GM12875 (cell line): ENCODE data around the gene CAMK2D.
"Not testable (repeated sequence)": the region's sequence is repeated elsewhere in the genome, so short reads cannot be mapped to it uniquely, and the experiment has no call there.

ENCODE experiments used
- H3K4me3 ChIP-seq: one replicate; pipeline ENCODE4 v1.5.1; 2011; ENCODE audit warnings: low read depth, low read length, control low read depth
- TF ChIP-seq, protein P1 (sequence below): IDR thresholded peaks from 2 replicates; pipeline ENCODE4 v1.5.1; 2011; ENCODE audit warnings: low read depth, mild to moderate bottlenecking, control low read depth, inconsistent platforms, low read length, moderate library complexity, borderline replicate concordance; ENCODE audit not compliant: insufficient read depth

CAMK2D gene

GRCh38 chr4:113764720-113765264, 3.3 kb upstream of the CAMK2D start:
- TF ChIP-seq, protein P1, sequence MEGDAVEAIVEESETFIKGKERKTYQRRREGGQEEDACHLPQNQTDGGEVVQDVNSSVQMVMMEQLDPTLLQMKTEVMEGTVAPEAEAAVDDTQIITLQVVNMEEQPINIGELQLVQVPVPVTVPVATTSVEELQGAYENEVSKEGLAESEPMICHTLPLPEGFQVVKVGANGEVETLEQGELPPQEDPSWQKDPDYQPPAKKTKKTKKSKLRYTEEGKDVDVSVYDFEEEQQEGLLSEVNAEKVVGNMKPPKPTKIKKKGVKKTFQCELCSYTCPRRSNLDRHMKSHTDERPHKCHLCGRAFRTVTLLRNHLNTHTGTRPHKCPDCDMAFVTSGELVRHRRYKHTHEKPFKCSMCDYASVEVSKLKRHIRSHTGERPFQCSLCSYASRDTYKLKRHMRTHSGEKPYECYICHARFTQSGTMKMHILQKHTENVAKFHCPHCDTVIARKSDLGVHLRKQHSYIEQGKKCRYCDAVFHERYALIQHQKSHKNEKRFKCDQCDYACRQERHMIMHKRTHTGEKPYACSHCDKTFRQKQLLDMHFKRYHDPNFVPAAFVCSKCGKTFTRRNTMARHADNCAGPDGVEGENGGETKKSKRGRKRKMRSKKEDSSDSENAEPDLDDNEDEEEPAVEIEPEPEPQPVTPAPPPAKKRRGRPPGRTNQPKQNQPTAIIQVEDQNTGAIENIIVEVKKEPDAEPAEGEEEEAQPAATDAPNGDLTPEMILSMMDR, result no peak
- H3K4me3 ChIP-seq, result no peak overlapping the region

GRCh38 chr4:113763923-113764322, 2.4 kb upstream of the CAMK2D start:
- H3K4me3 ChIP-seq, result not testable (repeated sequence)

DNA sequence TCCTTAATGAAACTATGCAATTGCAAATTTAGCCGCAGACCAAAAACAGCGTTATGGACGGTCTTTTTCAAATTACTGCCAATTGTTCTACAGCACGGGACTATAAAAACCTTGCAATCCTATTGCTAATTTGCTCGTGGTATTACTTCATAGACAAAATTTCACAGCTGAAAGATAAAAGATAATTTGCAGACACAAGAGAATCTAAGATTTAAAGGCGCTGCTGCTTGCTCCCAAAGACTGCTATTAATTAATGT, 1.4 kb upstream of the CAMK2D start:
- TF ChIP-seq, protein P1, result no peak
- peak overlapping the region; percentile 44 for H3K4me3 ChIP-seq

DNA sequence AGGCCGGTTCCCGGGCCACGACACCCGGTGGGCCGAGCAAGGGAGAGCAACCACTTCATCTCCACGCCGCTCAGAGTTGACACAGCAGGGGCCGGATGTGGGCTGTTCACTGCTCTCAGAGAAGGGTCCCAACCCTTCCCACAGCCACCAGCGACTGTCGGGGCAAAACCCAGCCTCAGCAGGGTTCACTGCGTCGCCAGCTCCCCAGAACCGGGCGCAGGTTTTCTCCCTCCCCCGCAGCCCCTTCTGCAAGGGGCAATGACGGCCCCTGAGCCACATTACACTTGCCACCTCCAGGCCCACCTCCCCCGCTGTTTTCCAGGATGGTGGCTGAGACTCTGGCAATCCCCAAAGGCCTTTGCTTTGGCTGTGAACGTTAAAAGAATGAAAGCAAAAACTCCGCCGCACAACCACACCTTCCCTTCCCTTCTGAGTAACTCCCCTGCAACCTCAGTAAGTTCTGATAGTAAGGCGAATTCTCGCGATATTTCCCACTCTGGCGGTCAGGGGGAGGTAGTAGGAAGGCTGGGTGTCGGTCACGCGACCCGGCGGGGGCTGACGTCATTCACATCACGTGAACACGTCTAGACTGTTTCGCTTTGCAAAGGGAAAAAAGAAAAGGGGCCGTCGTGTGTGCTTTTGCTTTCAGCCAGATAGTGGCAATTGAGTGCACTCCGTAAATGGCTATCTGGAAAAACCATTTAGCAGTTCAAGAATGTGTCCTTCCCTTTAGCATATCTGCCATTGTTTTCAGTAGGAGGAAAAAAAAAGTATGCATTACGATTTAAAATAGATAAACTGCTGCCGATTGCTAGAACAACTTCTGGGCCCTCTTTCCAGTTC, 869 bp upstream of the CAMK2D start:
- TF ChIP-seq, protein P1, result no peak
- H3K4me3 ChIP-seq, result peak overlapping the region; percentile 80

DNA sequence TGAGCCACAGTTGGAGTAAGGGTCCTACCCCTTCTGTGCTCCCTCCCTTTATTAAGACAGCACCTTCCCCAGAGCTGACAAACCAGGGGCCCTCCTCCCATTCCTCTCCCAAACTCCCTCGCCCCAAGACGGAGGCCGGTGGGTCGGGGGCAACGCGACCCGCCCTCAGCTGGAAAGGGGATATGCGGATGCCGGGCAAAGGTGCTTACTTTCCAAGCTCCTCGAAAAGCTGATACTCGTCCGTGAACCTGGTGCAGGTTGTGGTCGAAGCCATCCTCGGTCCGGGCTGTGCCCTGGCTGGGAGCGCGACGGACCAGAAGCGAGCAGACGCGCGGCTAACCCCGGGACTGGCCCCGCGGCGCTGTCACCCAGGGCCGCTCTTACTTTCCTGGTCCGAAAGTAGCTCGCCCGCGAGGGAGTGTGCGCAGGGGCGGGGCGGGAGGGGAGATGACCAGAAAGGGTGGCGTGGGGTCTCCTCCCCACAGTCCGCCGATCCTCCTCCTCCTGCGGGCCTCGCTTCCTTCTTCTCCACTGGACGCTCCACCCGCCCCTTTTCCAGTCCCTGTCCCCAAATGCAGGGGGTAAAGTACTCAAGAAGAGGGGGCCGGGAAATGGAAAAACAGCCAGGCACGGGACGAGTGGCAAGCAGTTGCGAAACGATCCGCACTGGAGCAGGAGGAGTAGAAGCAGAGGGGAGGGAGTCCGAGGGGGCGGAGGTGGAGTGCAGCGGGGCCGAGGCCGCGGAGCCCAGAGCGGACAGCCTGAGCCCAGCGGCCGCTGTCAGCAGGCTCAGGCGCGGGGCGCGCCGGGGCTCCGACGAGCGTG, 531 bp downstream of the CAMK2D start:
- peak overlapping the region; percentile 80 for H3K4me3 ChIP-seq
- TF ChIP-seq, protein P1, result no peak

- peak overlapping the region; percentile 80 for H3K4me3 ChIP-seq
- TF ChIP-seq, protein P1, result no peak
Measured at GRCh38 chr4:113760094-113760794, 1.3 kb downstream of the CAMK2D start.

DNA sequence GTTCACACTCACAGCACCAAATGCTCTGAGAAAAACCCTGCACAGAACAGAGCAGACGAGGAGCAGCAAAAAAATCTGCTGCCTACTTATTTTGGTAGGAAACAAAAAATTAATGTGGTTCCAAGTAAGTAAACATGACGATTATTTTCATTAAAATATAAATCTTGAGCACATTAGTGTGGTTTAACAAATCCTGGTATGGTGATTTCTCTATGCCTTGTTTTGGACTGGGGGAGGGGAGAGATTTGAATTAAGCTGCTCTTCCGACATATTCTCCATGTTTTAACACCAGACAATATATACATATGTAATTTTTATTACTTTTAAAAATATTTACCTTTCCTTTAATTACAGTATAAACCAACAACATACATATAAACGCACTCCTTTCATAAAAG, 1.8 kb downstream of the CAMK2D start:
- TF ChIP-seq, protein P1, result no peak
- peak overlapping the region; percentile 80 for H3K4me3 ChIP-seq
